VCaP (cell line): Measurements from ENCODE around the gene EREG.

ENCODE experiments used
- H3K27ac ChIP-seq: fragments of 450-650 bp; 2 replicates; pipeline ENCODE4 v1.5.1; 2017
- CTCF ChIP-seq: fragments of 450-650 bp; conservative IDR thresholded peaks from 2 replicates; pipeline ENCODE4 v1.5.1; 2017; ENCODE audit warnings: mild to moderate bottlenecking, moderate library complexity

EREG gene

GRCh38 chr4:74366367-74366911, 1.5 kb downstream of the EREG start:
- TF ChIP-seq CTCF = no peak
- no peak overlapping the region for H3K27ac ChIP-seq

GRCh38 chr4:74367656-74368290, 2.8 kb downstream of the EREG start:
- no peak overlapping the region for H3K27ac ChIP-seq
- TF ChIP-seq CTCF = no peak

GRCh38 chr4:74368596-74368995, 3.7 kb downstream of the EREG start:
- H3K27ac ChIP-seq = no peak overlapping the region
- no peak for TF ChIP-seq CTCF

- H3K27ac ChIP-seq = no peak overlapping the region
- TF ChIP-seq CTCF = no peak
Measured at GRCh38 chr4:74369855-74370254, 4.9 kb downstream of the EREG start.

GRCh38 chr4:74370912-74371311, 6.0 kb downstream of the EREG start:
- peak; percentile 64 for TF ChIP-seq CTCF
- H3K27ac ChIP-seq = no peak overlapping the region

- H3K27ac ChIP-seq = no peak overlapping the region
- TF ChIP-seq CTCF = no peak
Measured at GRCh38 chr4:74374128-74374527, 9.2 kb downstream of the EREG start.

GRCh38 chr4:74374561-74375327, 9.8 kb downstream of the EREG start:
- no peak overlapping the region for H3K27ac ChIP-seq
- TF ChIP-seq CTCF = no peak
